NCI-H82 treated with DMSO at 0.1 percent for 48 hours (cell line): ENCODE measurements around the gene POU2F3.

Source experiments
- DNase-seq: peaks from one replicate; lab custom pipeline; 2025; ENCODE audit not compliant: unreplicated experiment; lab: John Stamatoyannopoulos, UW

The POU2F3 gene

DNA sequence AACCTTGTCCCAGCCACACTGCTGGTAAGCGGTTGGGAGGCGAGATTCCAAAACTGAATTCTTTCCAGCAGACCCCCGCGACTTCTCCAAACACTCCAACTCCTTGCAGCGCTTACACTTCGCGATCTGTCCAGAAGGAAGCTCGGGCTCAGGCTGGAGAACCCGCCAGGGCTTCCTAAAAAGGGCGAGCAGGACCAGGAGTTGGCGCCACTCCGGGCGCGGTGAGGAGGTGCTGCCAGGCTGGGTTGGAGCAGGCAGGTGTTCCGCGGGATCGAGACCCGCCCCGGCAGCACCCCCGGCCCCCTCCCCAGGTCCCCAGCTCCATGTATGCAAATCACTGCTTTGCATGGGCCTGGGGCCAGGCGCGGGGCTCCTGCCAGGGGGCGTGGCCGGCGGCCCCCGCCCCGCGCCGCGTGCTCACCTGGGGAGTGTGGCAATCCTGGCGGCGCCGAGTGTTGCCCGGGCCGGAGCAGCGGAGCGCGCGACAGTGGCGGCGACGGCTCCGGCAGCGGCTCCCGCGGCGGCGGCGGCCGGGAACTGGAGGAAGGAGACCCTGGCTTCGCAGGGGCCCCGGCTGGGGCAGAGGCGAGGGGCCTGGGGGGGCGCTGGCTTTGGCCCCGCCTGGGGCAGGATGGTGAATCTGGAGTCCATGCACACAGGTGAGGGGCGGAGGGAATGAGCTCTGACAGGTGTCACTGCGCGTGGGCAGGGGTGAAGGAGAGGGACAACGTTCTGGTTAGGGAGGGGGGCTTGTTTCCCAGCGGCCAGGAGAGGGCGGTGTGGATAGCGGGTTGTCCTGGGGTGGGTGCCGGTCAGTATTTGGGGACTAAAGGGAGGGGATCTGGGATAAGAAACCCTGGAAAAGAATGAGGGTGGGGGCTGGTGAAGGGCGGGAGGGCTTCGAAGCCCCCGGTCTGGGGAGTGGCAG, at the start of gene POU2F3:
Gene POU2F3, plus strand, starts transcription at position 428 of the 928 bp plus-strand sequence. Its CDS starts 204 bp downstream, at position 632.
- DNase-seq: no peak

DNA sequence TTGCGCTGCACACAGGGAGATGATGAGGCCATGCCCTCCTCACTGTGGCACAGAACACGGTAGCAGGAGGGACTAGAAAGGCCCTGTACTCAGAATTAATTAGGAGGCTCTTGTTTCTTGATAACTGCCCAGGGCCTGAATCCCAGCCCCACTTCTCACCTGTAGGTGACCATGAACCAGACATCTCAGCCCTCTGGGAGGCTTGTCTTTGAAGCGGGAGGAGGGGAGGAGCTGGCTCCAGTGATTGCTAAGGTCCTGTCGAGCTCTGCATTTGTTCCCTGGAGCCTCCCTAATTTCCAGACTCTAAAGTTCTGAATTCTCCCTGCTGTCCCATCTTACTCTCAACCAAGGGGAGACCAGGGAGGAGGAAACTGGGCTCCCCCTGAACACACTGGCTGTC, 48.9 kb upstream of the POU2F3 start:
- no peak for DNase-seq

DNA sequence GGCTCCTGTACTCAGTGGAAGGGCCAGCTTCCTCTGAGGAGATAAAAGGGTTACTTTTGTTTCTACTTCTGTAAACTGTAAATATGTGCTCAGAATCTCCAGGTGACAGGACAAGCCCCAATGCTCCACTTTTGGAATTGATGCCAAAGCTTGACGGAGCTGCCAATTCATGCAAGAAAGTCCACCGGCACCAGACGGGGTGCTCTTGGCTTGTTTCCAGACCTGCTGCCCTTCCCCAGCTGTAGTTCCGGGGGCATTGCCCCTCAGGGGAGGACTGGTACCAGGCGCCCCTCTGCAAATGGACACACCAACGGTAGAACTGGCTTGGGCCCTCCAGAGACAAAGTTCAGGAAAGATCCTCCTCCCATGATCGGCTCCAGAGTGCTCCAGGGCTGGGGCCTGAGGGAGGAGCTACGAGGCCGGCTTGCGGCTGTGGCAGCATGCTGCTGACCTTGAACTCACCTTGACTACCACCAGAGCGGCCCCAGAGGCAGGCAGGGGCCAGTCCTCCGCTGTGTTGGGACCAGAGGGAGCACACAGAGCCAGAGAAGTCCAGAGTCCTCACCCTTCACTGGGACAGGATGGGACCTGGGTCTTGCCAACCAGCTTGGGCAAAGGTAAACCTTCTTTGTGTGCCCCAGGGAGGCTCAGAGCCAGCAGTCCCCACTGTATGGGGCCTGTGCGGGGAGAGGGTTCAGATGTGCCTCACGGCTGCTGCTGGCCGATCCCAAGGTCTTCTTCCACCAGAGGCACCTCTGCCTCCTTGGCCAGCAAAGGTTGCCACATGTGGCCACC, 46.9 kb upstream of the POU2F3 start:
- no peak for DNase-seq

DNA sequence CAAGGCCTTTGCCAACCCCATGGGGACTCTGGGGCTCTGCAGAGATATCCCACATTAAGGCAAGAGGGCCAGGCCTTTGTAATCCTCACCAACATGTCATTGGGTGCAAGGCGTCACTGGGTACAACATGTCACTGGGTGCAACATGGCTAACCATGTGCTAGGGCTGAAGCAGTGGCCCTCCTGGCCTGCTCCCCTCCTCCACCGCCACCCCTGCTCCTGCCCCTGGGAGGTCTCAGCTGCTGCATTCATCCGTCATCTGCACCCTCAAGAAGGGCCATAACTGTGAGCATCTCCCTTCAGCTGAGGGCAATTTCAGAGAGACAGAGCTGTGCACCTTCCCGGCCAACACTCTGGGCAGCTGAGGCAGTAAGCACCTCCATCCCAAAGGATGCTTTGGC, 45.8 kb upstream of the POU2F3 start:
- no peak for DNase-seq

DNA sequence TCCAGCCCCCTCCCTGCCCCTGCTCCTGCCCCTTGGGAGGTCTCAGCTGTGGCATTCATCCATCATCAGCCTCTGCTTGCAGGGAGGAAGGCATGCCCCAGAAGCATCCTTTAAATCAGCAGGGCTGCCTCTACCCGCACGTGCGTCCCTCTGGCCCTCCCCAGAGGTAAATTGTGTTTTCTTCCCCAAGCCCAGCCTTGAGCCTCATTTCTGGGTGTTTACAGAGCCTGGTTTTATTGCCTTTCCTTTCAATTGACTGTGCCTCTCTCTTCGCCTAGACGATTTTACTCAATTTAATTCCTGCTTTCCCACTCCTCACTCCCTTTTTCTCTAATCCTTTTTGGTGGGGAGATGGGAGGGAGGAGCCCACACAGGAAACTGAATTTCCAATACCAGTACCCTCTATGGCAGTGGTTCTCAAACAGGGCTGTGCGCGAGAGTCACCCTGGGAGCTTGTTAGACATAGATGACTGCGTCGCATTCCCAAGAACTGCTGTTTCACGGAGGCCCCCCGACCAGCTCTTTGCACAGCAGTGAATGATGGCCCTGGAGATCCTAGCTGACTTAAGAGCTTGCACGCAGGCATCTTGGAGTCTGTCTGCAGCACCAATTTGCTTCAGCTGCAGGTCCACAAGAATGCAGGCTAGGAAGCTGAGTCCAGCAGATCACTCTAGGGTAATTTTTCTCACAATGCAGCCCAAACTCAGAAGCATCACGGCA, 44.2 kb upstream of the POU2F3 start:
- no peak for DNase-seq

DNA sequence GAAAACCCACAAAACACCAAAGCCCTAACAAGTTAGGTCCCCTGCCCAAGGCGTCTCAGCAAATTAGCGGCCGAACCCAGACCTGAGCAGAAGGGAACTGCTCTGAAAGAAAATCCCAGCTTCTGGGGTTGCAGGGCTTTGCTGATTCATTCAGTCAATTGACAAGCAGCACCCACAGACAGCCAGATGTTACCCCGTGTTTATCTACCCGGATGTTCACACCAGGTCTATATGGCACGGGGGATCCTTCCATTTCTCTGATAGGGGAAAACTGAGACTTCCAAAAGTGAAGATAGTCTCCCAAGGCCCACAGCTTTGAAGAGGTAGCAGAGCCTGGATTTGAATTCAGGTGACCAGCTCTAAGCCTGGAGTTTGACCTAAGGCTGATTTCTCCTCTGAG, 43.1 kb upstream of the POU2F3 start:
- DNase-seq: no peak

DNA sequence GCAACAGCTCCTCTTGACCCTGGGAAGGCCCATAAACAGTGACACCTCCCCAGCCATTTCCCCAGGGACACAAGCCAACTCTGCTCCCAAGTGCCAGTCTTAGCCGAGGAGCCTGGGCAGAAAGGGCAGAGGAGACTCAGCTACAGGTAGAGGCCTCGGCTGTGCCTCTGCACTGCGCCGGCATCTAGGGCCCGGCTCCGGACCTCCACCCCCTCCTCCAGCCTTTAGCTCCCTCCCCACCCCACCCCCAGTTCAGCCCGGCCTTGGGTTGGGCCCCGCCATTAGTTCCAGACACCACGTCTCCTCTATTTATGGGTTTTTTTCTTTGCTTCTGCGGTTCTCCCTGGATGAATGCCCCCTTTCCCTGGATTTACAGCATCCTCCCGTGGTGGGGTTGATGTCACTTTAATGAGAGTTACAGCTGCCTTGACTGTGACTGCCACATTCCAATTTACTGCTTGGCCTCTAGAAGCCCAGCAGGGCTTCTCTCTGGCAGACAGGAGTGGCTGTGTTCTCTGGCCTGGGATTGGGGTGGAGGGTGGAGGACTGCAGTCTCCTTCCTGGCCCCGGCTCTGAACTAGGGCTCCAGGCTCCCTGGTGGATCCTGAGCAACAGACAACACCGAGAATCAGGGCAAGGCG, 42.6 kb upstream of the POU2F3 start:
- no peak for DNase-seq

DNA sequence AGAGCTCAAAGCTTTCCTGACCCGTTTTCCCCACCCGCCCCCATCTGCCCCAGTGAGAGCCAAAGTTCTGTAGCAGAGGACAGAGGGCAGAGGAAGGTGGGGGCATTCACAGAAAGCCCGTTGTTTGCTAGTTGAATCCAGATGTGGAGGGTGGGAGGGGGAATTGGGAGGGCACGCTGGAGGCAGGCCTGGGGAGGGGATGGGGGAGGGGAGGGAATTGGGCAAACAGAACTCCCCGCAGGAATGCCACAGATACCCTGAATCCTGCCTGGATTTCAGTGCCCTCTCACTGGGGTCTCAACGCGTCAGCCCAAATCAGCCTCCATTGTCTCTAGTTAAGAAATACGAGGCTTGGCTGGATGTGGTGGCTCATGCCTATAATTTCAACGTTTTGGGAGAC, 42.0 kb upstream of the POU2F3 start:
- DNase-seq: no peak

DNA sequence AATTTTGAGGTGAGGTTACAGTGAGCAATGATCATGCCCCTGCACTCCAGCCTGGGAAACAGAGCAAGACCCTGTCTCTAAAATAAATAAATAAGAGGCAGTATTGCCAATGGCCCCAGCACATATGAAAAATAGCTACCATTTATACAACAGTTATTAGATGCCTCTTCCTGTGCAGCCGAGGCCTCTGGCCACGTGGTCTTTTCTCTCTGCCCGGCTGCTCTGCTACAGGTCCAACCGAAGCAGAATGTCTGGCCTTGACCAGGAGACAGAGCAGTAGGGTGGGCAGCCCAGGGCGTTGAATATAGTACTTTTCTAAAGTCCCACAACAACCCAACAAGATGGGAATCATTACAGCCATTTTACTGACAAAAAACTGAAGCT, 41.5 kb upstream of the POU2F3 start:
- no peak for DNase-seq

DNA sequence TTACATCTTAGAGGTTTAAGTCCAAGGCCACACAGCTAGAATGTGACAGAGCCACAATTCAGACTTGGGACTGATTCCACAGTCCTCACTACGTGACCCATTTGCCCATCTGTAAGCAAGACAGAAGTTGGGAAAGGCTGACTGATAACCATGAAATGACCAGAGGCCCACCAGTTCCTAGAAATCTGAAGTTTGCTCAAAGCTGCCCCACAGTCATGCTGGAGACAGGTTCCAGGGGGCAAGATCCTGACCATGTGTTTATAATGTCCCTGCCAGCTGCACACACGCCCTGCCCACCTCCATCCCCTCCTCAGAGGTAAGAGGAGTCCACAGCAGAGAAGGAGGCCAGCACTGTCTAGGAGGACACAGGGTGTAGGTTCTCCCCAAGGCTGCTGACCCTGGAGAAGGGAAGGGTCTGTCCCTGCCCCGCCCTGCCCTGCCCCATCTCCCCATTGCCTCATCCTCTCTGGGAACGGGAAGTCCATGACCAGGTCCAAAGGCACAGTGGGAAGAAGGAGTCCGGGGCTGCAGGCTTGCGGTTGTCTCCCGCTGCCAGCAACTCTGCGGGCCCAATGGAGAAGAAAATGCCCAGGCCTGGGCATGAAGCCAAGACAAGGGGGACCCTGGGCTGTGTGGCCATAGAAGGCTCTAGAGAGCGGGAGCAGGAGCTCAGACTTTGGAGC, 41.0 kb upstream of the POU2F3 start:
- DNase-seq: no peak

DNA sequence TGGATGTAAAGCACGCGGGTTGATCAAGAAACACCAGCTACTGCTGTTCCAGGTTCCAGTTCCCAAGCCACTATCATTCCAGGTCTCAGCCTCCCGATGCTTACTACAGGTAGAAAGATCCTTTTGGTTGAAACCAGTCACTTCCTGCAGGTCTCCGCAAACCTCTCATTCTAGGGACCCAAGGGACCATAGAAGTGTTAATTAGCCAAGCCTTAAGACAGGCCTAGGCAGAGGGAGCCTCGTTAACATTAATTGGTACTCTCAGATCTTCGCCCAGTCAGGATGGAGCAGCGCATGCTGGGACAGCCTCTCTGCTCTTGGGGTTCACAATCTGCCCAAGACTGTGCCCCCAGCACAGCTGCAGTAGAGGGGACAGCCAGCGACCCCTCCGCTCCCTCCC, 40.3 kb upstream of the POU2F3 start:
- DNase-seq: no peak

DNA sequence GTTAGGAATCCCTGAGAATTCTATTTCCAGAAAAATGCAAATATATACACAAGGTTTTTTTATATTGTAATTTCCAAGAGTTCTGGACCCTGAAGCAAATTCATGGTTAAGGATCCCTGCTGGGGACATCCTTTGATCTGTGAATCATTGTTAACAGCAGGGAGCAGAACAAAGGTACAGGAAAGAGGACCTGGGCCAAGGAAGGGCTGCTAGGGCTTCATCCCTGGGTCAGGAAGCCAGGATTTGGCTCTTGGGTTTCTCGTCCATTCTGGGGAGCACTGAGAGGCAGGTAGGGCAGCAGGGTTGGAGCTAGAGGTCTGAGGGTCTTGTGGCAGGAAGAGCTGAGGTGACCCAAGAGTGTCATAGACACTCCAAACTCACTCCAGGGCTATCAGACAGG, 39.3 kb upstream of the POU2F3 start:
- no peak for DNase-seq

DNA sequence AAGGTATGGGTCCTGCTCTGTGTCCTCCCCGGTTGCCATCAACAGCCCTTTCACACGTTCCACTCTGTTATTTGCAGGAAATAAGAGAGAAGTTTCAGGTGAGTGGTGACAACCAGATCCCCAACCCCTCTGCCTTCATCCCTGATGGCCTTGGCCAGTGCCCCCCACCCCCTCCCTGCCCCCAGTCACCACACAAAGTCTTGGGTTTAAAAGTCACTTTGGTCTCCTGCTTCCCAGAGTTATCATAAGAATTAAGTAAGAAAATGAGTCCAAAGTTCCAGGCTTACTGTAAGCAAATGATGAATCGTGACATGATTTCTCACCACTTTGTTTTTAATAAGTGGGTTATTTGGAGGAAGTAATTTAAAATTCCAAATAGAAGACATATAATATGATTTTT, 38.3 kb upstream of the POU2F3 start:
- no peak for DNase-seq

DNA sequence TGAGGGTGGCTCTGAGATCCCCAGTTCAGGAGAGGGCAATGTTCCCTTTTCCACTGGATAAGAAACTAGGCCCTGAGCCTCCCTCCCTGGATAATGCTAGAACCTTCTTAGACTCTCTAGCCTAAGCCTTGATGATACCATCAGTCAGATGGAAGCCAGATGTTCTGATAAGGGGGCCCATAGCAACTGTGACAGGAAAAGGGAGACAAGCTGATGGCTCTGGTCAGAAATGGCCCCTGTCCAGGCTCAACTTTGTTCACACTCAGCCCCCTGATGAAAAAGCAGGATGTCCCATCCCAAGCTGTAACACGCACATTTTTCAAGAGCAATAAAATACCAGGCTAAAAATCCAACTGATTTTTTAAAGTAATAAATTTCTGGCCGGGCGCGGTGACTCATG, 36.3 kb upstream of the POU2F3 start:
- no peak for DNase-seq

DNA sequence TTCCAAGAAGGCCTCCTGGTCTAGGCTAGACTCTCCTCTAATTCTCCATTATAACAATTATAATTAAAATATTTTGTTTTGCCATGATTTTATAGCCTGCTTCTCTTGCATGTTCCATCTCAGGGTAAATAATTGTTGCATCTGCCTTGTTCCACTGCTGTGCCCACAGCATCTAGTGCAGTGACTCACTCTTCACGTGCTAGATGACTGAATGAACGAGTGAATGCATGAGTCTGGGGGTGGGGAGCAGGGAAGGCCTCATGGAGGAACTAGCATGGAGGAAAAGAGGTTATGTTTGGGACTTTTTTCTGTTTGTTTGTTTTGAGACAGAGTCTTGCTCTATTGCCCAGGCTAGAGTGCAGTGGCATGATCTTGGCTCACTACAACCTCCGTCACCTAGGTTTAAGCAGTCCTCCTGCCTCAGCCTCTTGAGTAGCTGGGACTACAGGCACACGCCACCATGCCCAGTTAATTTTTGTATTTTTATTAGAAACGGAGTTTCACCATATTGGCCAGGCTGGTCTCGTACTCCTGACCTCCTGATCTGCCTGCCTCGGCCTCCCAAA, 34.3 kb upstream of the POU2F3 start:
- DNase-seq: no peak

DNA sequence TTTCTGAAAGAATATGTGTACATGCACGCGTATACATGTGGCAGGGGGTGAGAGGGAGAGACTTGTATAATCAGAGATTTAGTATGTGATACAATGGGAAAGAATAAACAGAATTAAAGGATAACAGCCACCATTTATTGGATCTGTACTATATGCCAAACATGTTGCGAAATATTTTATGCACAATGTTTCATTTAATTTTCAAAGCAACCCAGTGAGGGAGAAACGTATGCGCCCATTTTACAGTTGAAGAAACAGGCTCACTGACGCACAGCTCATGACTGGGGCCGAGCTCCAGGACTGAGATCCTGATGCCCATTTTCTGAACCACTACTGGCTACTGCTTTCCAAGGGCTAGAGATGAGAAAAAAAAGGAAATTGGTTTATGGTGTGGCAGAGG, 32.4 kb upstream of the POU2F3 start:
- DNase-seq: no peak

DNA sequence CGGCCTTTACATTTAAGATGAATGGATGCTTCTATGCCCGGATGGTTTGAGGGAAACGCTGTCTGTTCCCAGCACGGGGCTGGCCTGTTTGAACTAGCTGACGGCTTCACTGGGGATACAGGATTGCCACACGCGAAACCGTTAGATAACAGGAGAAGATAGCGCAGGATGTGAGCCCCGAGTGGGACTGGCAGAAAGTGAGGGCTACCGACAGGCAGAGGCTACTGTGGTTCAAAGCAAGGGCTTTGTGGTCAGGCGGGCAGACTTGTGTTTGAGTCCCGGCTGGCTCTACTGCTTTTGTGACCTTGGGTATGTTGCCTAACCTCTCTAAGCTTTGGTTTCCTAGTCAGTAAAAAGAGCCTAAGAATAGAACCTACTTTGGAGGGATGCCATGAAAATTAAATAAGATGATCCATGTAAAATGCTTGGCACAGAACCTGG, 31.9 kb upstream of the POU2F3 start:
- no peak for DNase-seq

DNA sequence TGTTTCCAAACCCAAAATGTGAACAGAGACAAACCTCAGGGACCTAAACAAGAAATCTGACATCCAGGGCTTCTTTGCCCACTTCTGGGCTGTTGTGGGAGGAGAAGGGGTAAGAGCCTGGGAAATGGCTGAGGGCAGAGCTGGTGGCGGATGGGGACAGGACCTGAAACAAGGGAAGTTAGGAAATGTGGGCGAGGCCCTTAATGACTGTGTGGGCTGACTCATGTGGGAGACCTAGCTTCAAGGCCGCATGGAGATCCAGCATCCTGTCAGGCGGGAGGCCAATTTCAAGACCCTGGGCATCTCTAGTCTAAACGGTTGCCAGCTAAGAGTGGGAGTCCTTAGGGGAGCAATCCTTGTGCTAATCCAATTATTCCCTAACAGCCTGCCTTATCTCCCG, 31.2 kb upstream of the POU2F3 start:
- no peak for DNase-seq

DNA sequence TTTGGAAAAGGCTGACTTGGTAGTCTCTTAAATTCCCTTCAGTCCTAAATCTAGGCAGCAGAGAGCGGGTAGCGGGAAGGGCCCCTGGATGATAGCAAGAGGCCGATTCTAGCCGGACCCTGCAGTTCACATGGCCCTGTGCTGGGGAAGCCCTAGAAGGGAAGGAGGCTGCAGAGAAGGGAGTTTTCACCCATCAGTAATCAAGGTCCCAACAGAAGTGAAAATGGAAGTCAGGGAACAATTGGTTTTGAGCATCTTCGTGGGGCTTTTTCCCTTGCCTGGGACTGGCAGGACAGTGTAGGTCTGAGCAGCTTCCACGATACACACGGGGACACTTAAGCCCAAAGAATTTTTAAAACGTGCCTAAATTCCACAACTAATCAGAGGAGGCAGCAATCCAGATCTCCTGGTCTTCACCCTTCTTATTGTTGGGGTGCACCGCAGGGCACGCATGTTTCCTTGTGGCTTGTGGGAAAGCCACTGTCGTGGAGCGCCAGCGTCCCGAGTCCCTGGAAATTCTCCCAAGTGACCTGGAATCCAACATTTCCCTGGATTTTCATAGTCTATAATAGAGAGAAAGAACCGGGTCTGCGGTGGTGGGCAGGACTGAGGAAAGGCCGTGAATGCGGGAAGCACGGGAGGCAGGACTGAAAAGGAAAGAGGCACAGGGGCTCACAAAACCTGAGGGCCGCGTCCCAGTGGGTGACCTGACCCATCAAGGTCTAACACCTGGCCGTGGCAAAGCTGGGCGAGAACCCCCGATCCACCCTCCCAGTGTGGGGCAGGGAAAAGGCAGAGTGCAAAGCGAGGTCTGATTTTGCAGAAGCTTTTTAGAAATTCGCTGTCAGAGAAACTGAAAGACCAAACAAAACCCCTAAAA, 30.0 kb upstream of the POU2F3 start:
- DNase-seq: no peak
